ENCODE data around the gene CAPN7.

Gene CAPN7

DNA sequence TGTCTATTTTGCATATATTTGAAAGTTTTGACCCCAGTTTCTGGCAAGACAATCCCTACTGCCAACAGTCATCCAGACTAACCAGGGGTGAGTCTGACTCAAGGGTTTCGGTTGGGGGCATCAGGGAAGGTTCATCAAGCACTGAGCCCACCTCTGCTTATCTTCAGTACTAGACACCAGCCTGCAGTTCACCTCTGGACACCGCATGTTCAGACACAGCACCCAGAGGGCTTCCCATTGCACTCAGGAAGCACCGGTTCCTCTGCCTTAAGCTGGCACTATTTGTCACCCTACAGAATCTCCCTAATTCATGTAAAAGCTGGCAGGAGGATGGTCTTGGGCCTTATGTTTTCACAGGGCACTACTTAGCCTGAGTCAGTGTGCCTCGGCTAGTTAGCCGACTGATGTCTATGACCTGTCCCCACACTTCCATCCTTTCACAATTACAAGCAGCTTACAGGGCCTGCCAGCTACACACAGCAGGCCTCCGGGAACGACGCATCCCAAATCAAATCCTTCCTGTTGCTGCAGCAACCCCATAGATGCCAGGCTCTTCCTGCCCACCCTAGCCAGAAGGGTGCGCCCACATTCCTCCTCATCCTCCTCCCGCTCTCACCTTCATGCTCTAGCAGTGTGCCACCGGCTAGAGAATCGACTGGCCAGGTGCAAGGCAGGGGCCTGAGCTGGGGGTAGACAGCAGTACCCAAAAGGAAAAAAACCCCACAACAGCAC, 73.8 kb downstream of the CAPN7 start:
- no peak for TF ChIP-seq CTCF (IDR thresholded peaks at IDR 0.05; ENCODE audit: insufficient read depth, low read depth, low read length, missing control alignments)
- no peak overlapping the region for H3K4me3 ChIP-seq (ENCODE audit: low read length)
- DNase-seq (ENCODE audit: low read depth), result peak; percentile 41

GRCh38 chr3:15280853-15281532, 74.9 kb downstream of the CAPN7 start:
- peak; percentile 20 for DNase-seq (ENCODE audit: low read depth)
- H3K4me3 ChIP-seq (ENCODE audit: low read length), result no peak overlapping the region
- no peak for TF ChIP-seq CTCF (IDR thresholded peaks at IDR 0.05; ENCODE audit: insufficient read depth, low read depth, low read length, missing control alignments)

- TF ChIP-seq CTCF (IDR thresholded peaks at IDR 0.05; ENCODE audit: insufficient read depth, low read depth, low read length, missing control alignments), result no peak
- no peak for DNase-seq (ENCODE audit: low read depth)
- H3K4me3 ChIP-seq (ENCODE audit: low read length), result no peak overlapping the region
These were observed 75.8 kb downstream of the CAPN7 start for GRCh38 chr3:15281817-15282216.

DNA sequence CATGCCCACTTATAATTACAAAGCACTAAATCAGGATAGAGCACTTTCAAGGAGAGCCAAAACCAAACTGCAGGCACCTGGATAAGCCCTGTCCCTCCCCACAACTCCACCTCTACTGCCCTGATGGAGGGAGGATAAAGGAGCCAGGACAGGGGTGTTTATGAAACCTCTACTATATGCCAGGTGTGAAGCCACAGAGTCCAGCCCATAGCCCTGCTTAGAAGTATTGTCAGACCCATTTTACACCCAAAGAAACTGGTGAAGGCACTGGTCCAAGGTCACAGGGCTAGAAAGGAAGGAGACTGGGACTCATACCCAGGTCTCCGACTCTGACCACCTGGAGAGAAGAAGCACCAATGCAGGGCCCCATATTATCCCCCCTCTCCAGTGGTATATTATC, 77.7 kb downstream of the CAPN7 start:
- no peak for TF ChIP-seq CTCF (IDR thresholded peaks at IDR 0.05; ENCODE audit: insufficient read depth, low read depth, low read length, missing control alignments)
- DNase-seq (ENCODE audit: low read depth), result no peak
- H3K4me3 ChIP-seq (ENCODE audit: low read length), result no peak overlapping the region

GRCh38 chr3:15284121-15284889, 78.3 kb downstream of the CAPN7 start:
- TF ChIP-seq CTCF (IDR thresholded peaks at IDR 0.05; ENCODE audit: insufficient read depth, low read depth, low read length, missing control alignments), result no peak
- peak; percentile 33 for DNase-seq (ENCODE audit: low read depth)
- no peak overlapping the region for H3K4me3 ChIP-seq (ENCODE audit: low read length)

- no peak for TF ChIP-seq CTCF (IDR thresholded peaks at IDR 0.05; ENCODE audit: insufficient read depth, low read depth, low read length, missing control alignments)
- no peak for DNase-seq (ENCODE audit: low read depth)
- H3K4me3 ChIP-seq (ENCODE audit: low read length), result no peak overlapping the region
These were observed 80.0 kb downstream of the CAPN7 start for GRCh38 chr3:15286022-15286421.

Measured in epithelial cell of esophagus (primary cell).